Measurements from ENCODE around the gene MSI2.

GRCh38 chr17:57373756-57374155, 117.4 kb downstream of the MSI2 start:
- no peak for TF ChIP-seq CTCF (IDR thresholded peaks at IDR 0.05)
- TF ChIP-seq EZH2 (IDR thresholded peaks at IDR 0.05; ENCODE audit: borderline replicate concordance, insufficient read depth, low read depth, low read length, poor library complexity, severe bottlenecking) = no peak

Measured in B cell (primary cell).